PFSK-1 (cell line): Measurements from ENCODE around the gene OPCML.

Experiments
- FOXP2 ChIP-seq: optimal IDR thresholded peaks from 2 replicates; pipeline ENCODE3; 2011; ENCODE audit warnings: borderline replicate concordance, control low read depth, inconsistent platforms; ENCODE audit not compliant: insufficient read depth; ENCODE audit errors: extremely low read length, extremely low read depth
- POLR2AphosphoS5 ChIP-seq: IDR thresholded peaks from 2 replicates; pipeline ENCODE4 v1.6.1; 2012; ENCODE audit warnings: low read depth, mild to moderate bottlenecking, control low read depth, low read length, moderate library complexity
- SIN3A ChIP-seq: IDR thresholded peaks from 2 replicates; pipeline ENCODE4 v1.6.1; 2012; ENCODE audit warnings: mild to moderate bottlenecking, low read length, moderate library complexity, borderline replicate concordance; ENCODE audit not compliant: insufficient read depth
- TAF1 ChIP-seq: IDR thresholded peaks from 2 replicates; pipeline ENCODE4 v1.6.1; 2012; ENCODE audit warnings: low read length, control low read depth, borderline replicate concordance; ENCODE audit not compliant: insufficient read depth
- TF ChIP-seq, protein P1 (sequence below), 2 experiments: IDR thresholded peaks; 2 replicates each; pipeline versions ENCODE4 v1.6.1 to v1.8.0; 2011 to 2012; ENCODE audit warnings: low read depth in 2 of 2, low read length in 2 of 2, control low read depth in 1 of 2, inconsistent platforms in 1 of 2, mild to moderate bottlenecking in 1 of 2, moderate library complexity in 1 of 2; ENCODE audit not compliant: insufficient read depth in 1 of 2

DNA sequence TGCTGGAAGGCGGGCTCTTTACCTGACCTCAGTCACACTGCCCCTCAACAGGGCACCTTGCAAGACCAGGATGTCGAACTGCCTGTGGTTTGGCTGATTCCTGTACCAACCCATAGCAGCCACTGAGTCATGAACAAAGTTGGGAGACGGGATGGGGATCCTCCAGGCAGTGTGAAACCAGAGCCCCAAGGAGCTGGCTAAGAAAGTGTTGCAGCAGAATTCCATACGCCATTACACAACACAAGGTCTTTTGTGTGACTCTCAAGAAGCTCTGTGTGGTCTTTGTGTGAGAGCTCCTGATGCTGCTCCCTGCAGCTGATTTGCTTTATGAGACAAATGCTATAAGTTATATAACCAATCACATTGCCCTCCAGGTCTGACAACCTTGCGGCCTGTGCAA lies 617.7 kb downstream of the OPCML start:
- TF ChIP-seq, protein P1, sequence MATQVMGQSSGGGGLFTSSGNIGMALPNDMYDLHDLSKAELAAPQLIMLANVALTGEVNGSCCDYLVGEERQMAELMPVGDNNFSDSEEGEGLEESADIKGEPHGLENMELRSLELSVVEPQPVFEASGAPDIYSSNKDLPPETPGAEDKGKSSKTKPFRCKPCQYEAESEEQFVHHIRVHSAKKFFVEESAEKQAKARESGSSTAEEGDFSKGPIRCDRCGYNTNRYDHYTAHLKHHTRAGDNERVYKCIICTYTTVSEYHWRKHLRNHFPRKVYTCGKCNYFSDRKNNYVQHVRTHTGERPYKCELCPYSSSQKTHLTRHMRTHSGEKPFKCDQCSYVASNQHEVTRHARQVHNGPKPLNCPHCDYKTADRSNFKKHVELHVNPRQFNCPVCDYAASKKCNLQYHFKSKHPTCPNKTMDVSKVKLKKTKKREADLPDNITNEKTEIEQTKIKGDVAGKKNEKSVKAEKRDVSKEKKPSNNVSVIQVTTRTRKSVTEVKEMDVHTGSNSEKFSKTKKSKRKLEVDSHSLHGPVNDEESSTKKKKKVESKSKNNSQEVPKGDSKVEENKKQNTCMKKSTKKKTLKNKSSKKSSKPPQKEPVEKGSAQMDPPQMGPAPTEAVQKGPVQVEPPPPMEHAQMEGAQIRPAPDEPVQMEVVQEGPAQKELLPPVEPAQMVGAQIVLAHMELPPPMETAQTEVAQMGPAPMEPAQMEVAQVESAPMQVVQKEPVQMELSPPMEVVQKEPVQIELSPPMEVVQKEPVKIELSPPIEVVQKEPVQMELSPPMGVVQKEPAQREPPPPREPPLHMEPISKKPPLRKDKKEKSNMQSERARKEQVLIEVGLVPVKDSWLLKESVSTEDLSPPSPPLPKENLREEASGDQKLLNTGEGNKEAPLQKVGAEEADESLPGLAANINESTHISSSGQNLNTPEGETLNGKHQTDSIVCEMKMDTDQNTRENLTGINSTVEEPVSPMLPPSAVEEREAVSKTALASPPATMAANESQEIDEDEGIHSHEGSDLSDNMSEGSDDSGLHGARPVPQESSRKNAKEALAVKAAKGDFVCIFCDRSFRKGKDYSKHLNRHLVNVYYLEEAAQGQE (IDR thresholded peaks at IDR 0.05; ENCODE audit: insufficient read depth in 1 of 2, low read depth in 2 of 2, low read length in 2 of 2) = no peak
- TF ChIP-seq POLR2AphosphoS5 (no peak), SIN3A (no peak), TAF1 (no peak), FOXP2 (no peak)
